NCI-H69 (cell line): ENCODE results near the gene NPAS4.
"Not testable (repeated sequence)": the region's sequence is repeated elsewhere in the genome, so short reads cannot be mapped to it uniquely, and the experiment has no call there.

ENCODE experiments used
- DNase-seq: peaks from one replicate; lab custom pipeline; 2025; lab: John Stamatoyannopoulos, UW

The NPAS4 gene

DNA sequence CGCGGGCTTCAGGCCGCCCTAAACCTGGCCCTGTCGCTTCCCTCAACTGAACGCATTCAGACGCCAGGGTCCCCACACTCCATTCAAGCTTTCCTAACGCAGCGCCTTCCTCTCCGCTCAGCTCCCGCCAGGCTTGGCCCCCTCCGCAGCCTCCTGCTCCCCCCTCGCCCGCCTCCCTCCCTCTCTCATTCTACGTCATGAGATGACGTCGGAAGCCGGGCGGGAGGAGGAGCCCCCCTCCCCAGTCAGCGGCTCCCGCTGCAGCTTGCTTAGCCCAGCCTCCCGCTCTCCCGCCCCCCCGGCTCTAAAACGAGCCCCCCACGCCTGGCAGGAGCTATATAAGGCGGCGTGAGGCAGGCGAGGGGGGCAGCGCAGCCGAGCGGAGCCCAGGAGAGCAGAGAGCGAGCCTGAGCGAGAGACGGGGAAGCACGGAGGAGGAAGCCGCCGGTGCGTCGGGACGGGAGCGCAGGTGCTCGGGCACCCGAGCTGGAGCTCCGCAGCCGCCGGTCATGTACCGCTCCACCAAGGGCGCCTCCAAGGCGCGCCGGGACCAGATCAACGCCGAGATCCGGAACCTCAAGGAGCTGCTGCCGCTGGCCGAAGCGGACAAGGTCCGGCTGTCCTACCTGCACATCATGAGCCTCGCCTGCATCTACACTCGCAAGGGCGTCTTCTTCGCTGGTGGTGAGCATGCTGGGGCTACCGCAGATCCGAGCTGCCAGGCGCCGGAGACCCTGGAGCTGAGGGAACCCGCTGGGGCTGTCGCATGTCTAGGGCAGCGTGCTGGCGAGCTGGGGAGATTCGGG lies at the start of gene NPAS4:
Gene NPAS4, plus strand, starts transcription at position 365 of the 806 bp plus-strand sequence. Its CDS starts 145 bp downstream, at position 510.
- peak; percentile 94 for DNase-seq

DNA sequence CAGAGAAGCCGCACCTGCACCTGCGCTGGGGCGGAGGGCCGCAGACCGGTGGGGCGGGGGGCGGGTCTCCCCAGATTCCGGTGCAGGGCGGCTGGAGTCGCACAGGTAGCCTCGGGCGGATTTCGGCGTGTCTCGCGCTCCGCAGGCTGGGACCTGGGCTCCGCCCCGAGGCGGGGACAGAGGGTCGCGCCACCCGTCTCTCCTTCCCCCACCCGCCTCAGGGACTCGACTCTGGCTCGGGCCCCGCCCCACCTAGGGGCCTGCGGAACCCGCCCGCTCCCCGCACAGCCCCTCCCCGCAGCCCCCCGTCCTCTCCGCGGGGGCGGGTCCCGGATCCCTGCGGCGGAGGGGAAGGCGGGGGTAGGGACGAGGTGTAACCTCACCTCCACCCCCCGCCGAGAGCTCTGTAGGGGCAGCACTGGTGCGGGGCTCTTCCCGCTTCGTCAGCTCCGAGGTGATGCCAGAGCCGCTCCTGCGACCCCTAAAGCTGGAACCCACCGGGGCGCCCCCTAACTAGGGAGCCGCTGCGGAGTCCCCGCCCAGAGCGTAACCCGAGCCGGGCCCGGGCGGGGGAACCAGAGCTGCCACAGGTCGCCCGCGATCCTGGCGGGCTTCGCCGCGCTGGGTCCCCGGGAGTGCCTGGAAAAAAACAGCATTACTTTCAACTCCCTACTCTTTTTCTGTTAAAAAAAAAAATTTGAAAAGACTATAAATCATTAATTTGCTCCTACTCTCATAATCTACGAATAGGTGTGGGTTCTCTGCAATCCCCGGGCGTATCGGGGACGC lies 49.0 kb upstream of the NPAS4 start, which contains the start of gene SLC29A2:
Gene SLC29A2, minus strand, starts transcription at position 134 of the 789 bp plus-strand sequence. CDS start 169 bp downstream, outside the sequence.
- peak; percentile 99 for DNase-seq

DNA sequence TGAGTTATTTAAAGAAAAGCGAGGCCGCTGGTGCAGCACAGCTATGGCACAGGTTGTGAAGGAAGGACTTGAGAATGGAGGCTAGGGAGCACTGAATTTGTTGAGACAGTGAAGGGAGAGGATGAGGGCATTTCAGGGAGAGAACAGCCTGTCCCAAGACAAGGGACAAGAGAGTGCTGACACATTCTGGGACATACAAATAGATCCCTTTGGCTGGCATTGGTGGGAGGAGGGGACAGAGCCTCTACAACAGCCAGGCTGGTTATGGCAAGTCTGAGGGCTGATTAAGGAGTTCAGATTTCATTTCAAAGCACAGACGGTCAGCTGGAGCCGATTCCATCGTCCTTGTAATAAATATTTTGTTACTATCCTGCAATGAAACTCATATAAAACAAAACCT lies 47.6 kb upstream of the NPAS4 start:
- no peak for DNase-seq

DNA sequence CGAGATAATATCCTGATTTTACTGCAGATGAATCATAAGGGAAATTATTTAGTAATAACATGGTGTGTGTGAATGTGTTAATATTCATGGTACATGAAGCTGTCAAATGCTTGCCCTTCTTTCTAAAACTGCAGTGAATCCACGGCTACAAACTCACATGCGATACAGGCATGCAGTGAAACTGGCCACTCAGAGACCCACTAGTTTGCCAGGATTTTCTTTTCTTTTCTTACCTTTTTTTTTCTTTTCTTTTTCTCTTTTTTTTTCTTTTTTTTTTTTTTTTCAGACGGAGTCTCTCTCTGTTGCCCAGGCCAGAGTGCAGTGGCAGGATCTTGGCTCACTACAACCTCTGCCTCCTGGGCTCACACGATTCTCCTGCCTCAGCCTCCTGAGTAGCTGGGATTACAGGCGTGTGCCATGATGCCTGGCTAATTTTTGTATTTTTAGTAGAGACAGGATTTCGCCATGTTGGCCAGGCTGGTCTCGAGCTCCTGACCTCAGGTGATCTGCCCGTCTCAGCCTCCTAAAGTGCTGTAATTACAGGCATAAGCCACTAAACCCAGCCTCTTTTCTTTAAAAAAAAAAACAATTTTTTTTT lies 47.0 kb upstream of the NPAS4 start:
- not testable (repeated sequence) for DNase-seq

DNA sequence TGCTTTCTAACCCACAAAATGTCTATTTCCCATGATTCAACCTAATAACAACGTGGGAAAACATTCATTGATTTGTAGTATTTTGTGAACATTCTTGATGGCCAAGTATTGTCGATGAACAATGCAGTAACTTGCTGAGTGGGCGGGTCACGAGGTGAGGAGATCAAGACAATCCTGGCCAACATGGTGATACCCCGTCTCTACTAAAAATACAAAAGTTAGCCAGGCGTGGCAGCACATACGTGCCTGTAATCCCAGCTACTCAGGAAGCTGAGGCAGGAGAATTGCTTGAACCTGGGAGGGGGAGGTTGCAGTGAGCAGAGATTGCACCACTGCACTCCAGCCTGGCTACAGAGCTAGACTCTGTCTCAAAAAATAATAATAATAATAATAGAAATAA lies 40.6 kb upstream of the NPAS4 start:
- peak; percentile 15 for DNase-seq

DNA sequence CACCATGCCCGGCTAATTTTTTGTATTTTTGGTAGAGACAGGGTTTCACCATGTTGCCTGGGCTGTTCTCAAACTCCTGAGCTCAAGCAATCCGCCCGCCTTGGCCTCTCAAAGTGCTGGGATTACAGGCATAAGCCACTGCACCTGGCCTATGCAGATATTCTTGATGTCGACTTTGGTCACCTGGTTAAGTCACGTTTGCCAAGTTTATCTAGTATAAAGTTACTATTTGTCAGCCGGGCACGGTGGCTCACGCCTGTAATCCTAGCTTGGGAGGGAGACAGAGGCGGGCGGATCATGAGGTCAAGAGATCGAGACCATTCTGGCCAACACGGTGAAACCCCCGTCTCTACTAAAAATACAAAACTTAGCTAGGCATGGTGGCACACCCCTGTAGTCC lies 36.5 kb upstream of the NPAS4 start:
- DNase-seq, result not testable (repeated sequence)

DNA sequence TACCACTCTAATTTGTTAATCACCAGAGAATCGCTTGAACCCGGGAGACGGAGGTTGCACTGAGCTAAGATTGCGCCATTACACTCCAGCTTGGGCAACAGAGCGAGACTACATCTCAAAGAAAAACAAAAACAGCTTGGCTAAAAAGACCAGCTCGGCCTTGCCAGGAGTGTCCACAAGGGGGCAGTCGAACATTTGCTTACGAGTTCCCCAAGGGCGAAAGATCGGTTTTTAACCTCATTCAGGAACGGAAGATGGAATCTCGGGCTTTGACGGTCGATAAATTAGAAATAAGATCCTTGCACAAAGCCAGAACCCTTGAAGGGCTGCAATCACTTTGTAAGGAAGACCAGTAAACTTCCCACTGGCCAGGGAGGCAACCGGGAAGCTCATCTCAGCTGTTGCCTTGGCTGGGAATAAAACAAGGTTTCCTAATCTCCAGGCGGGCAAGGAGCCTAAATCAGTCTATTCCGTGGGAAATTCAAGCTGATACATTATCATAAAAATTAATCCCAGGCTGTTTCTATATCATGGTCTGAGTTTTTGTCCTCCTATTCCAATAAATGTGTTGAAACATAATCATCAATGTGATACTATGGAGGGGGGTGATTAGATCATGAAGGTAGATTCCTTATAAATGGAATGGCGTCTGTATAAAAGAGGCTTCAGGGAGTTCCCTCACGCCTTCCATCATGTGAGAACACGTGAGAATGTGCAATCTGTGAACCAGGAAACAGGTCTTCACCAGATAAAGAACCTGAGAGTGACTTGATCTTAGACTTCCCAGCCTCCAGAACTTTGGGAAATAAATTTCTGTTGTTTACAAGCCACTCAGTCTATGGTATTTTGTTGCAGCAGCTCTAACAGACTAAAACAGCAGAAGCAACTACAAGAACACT lies 34.4 kb upstream of the NPAS4 start:
- peak; percentile 88 for DNase-seq

DNA sequence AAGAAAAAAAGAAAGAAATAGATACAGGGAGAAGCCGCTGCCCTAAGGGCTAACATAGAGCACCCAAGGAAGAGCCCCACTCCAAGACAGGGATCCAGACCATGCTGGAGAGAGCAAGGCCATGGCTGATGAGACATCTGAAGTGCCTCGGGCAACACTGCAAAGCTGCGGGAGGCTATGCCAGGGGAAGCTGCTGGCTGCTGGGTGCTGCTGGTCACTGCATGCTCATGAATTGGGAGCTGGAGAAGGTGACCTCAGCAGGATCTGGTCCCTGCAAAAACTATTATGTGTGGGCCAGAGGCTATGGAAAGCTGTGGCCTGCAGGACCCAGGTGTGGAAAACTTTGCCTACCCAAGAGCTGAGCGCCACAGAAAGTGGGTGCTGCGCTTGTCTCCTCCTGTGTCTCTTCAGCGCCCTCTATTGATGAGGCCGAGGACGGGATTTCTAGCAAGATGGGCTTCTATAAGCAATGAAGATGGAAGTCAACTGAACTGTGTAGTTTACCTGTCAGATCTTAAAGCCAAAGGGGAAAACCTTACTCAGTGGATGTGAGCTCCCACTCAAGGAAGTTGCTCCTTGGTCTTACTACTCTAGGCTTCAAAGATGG lies 32.0 kb upstream of the NPAS4 start:
- peak; percentile 89 for DNase-seq

DNA sequence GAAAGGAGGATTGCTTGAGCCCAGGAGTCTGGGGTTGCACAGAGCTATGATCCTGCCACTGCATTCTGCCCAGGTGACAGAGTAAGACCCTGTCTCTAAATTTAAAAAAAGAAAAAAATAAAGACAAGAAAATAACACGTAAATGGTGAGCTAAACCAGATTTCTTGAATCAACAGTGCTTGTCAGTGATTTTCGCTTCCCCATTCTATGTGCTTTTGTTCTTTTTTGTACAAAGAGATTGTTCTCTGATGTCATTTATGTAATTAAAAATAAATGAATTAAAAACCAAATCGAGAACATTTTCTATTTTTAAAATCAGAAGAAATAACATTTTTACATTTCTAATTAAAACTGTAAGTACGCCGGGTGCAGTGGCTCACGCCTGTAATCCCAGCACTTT lies 29.5 kb upstream of the NPAS4 start:
- DNase-seq, result no peak

DNA sequence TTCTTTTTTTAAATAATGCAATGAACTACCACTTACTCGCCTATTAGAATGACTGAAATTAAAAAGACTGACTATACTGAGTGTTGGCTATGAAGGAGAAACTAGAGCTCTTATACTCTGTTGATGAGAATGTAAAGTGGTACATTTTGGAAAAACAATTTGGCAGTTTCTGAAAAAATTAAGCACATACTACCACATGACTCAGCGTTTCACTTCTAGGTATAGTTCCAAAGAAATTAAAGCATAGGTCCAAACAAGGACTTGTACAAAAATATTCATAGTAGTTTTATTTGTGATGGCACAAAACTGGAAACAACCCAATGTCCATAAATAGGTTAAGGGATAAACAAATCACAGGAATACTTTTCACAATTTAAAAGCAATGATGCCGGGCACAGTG lies 26.9 kb upstream of the NPAS4 start:
- DNase-seq, result no peak

DNA sequence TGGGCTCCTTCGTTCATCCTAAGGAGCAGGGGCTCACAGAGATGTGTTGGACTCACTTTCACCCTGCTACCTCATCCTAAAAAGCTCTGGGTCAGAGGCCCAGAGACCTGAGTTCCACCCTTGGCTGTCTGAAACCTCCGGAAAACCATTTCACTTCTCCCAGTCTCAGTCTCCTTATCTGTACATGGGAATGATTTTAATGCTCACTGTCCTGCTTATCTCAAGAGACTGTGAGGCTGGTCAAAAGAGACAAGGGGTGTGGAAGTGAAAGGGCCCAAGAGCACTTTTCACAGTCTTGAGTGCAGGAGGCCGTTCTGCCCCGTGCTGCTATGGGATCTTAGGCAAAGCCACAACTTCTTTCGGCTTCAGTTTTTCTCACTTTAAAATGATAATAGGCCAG lies 13.2 kb upstream of the NPAS4 start:
- DNase-seq, result no peak

DNA sequence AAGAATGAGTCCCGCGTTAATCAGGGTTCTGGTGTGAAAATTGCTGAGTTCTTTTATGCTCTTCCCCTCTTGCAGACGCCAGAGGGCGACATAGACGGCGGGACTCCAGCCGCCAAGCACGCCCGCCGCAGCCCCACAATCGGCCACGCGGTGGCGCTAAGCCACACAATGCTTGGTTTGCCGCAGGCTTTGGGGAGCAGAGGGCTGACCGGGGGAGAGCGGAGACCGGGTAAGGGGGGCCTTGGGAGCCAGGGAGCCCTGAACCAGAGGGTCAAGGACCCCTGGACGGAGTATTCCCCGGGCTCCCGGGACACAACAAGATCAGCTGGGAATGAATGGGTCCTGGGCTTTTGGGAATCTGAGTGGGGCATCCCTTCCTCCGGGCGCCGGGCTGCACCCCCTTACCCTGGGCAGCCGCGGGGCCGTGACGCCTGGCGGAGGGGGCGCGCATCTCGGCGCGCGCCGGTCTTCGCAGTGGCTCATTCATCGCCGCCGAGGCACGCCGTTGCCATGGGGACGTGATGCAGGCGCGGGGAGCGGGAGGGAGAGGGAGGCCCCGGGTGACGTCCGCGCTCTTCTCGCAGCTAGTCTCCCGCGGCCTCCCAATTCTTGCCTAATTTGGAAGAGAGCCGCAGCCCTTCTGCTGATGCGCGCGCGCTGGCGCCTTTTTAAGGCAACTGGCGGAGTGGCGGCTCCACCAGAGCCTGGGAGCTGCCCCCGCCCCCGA lies 12.2 kb upstream of the NPAS4 start:
- peak; percentile 99 for DNase-seq

DNA sequence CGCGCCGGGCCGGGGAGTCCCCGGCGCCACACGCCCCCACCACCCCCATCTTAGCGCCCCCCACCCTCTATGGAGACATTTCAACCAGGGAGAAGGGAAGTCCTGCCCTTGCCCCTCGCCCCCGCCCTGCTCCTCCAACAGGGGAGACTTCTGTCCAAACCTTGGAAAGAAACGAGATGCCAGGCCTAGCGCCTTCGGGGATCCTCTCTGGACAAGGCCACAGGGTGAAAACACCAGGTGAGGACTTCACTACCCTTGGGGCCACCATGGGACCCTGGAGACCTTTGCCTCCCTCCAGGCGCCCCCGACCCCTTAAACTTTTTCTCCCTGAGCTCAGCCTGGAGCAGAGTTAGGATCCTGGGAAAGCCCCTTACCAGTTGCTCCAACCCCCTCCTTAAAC lies 11.6 kb upstream of the NPAS4 start:
- DNase-seq, result no peak

DNA sequence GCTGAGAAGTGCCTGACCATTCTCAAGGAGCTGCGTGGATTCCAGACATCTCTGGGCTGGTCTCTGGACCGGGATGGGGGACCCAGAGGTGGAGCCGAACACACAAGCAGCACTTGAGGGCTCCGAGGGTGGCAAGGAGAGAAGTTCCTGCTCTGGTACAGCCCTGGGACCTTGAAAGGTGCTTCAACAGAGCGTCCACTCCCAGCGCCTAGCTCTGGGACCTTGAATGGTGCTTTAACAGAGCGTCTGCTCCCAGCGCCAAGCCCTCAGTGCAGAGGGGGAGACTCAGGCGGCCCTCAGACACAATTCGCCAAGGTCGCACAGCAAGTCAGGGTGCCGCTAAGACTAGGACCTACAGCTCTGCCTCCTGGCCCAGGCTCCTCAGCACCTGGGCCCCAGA lies 10.6 kb upstream of the NPAS4 start:
- DNase-seq, result no peak

DNA sequence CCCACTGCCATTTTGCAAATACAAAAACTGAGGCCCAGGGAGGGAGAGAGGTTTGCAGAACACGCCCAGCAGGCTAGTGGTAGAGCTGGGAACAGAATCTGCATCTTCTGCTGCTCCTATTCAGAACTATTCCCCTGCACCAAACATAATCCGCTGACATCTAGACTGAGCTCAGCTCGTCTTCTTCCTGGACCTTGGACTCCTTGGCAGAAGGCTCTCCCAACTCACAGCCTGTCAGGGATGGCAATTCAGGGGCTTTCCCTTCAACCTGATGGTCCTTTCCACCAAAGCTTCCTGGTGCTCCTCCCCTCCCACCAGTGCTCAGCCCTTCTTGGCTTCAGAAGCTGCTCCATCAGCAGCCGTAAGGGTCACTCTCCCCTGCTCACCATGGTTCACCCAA lies 9.5 kb upstream of the NPAS4 start:
- no peak for DNase-seq

DNA sequence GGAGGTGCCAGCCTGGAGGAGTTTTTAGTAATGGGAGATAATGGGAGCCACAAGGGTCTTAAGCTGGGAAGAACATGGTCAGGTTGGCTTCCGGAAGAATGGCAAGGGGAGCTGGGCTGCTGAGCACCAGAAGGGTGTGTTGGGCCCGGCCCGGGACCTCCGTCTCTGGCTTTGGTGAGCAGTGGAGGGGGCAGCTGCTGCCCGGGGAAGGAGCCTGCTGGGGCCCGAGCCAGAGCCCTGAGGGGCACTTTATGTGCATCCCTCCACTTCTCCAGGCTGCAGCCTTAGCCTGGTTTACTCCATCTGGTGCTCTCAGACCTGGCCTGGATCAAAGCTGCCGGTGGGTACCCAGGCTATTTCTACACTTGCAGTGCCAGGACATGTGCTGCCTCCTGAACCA lies 8.7 kb upstream of the NPAS4 start:
- DNase-seq, result no peak

DNA sequence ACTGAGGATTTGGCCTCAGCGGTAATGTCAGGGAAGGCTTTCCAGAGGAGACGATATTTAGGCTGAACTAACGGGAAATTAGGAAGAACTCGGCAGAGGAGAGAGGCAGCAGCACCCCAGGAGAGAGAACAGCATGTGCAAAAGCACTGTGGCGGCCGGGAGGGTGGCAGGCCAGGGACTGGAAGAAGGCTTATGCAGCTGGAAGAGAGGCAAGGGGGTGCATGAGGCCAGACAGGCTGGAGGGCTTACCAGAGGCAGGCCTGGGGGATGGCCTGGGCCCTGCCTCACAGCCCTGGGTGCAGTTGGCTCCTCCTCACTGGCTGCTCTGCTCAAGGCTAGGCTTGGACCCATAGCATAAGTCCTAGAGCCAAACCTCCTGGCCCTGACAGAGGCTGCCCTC lies 7.7 kb upstream of the NPAS4 start:
- no peak for DNase-seq

DNA sequence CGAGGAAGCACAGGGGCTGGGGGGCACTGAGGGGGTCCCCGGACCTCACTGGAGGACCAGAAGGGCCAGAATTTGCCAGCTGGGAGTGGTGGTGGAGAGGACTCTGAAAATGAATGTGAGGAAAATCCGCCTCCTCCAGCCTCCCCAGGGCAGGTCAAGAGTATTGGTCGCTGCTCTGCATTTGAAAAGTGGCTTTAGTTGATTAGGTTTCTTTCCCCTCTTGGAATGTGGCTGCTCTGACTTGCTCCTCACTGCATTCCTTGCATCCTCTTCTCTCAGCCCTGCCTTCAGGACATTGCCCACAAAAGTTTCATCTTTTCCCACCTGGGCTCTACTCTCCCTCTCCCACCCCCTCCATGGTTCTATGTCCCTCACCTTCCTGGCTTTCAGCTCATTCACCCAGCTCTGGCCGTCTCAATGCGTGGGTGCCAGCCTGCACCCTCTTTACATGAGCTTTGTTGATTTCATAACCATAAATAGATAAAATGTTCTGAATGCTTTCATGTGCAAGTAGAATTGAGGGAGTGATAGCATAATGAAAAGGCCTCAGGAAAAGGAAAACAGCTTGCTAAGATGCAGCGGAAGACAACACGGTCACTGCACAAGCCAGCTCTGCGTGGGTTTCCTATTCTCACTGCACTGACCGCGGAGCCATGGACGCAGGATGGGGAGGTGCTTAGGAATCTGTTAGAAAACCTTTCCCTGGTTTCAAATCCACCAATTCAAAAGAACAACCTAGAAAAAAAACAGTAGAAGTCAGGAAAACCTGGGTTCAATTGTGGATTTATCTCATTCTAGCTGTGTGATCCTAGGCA lies 6.5 kb upstream of the NPAS4 start:
- no peak for DNase-seq

DNA sequence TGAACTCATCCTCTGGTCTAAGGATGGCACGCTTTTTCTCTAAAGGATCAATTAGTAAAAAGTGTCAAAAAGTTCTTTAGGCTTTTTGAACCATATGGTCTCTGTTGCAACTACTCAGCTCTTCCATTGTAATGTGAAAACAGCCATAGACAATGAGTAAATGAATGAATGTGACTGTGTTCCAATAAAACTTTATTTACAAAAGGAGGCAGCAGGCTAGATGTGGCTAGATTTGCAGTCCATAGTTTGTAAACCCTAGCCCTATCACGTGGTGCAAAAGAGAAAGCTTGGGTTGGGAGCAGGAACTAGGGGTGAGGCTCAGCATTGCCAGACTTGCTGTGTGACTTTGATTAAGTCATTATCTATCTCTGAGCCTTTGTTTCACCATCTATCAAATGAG lies 5.4 kb upstream of the NPAS4 start:
- DNase-seq, result no peak

DNA sequence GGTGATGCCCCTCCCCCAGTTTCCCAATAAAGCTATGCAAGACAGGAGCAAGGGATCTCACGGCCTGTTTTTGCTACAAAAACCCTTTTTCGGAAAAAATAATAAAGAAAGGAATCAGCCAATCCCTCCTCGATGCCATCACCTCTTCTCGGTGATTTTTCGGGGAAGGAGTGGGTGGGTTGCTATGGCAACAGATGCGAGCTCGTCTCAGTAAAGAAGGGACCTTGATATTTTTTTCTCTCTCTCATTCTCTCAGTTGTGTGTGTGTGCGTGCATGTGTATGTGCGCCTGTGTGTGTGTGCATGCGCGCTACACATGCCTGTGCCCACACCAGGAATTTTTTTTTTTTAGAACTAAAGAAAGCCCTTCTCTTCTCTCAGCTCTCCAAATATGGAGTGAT lies 3.8 kb upstream of the NPAS4 start:
- no peak for DNase-seq
